ENCODE measurements around the gene TGM1.

DNA sequence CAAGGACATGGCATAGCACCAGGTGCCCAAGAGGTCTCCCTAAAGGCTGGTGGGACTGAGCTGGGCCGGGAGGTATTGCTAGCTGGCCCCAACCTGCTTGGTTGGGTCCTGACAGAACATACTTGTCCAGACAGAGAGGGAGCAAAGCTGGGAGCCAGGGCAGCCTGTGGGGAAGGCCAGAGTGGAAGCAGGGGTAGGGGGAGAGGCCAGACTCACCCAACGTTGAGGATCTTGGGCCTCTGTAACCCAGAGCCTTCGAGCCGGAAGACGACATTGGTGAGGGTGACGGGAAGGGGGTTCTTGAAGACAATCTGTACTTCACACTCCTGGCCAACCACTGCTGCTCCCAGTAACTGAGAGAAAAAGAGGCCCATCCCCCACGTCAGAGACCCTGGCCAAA lies 9.0 kb downstream of the TGM1 start:
- no peak for TF ChIP-seq CTCF (conservative IDR thresholded peaks at IDR 0.05; ENCODE audit: low read length)
- no peak for TF ChIP-seq EZH2phosphoT487 (IDR thresholded peaks at IDR 0.05; ENCODE audit: borderline replicate concordance)

Measured in Loucy (cell line).